HG03571 (cell line): Measurements from ENCODE around the gene COX4I1.

Source experiments
- ATAC-seq: cut with Tn5 transposase; IDR thresholded peaks from one replicate; pipeline ENCODE4 v1.9.1; 2021; ENCODE audit not compliant: unreplicated experiment

COX4I1 gene

GRCh38 chr16:85765767-85766166 lies 33.7 kb upstream of the COX4I1 start:
- ATAC-seq = no peak

DNA sequence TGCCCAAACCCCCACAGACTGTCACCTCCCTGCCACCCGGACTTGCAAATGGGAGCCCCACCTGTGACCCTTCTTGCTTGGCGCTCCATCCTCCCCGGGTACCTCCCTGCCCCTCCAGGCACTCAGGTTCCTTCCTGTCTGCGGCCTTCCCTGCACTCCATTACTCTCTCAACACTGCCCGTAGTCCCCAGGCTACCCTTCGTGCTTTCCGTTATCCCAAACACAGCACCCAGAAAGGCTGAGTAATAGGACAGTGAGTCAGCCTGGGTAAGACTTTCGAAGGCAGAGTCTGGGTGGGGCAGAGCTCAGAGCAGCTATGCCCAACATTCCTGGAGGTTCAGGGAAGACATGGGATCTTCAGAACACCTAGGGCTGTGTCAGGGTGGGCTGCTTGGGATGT lies 32.0 kb upstream of the COX4I1 start:
- ATAC-seq = no peak

DNA sequence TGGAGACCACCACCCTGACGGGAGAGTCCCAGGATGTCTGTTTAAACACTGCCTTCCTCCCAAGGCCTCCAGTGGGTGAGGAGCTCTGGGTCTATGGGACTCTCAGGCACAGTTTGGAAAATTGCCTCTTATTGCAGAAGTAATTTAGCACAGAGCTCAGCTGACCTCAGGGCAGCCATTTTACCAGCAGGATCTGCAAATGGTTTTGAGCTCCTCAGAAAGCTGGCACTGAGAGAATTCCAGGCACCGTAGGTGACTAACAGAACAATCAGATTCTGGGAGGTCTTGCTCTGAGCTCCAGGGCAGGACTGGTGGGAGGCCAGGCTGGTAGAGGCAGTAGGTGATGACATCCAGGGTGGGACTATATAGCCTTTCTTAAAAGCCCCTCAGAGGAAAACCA lies 31.3 kb upstream of the COX4I1 start:
- no peak for ATAC-seq

GRCh38 chr16:85770741-85771140 lies 28.8 kb upstream of the COX4I1 start:
- no peak for ATAC-seq

- no peak for ATAC-seq
Observed at GRCh38 chr16:85773044-85773443, 26.5 kb upstream of the COX4I1 start.

- ATAC-seq = no peak
Observed at GRCh38 chr16:85774136-85774535, 25.4 kb upstream of the COX4I1 start.

GRCh38 chr16:85774811-85775210 lies 24.7 kb upstream of the COX4I1 start:
- no peak for ATAC-seq

- no peak for ATAC-seq
Observed at GRCh38 chr16:85777583-85778310, 21.7 kb upstream of the COX4I1 start.

DNA sequence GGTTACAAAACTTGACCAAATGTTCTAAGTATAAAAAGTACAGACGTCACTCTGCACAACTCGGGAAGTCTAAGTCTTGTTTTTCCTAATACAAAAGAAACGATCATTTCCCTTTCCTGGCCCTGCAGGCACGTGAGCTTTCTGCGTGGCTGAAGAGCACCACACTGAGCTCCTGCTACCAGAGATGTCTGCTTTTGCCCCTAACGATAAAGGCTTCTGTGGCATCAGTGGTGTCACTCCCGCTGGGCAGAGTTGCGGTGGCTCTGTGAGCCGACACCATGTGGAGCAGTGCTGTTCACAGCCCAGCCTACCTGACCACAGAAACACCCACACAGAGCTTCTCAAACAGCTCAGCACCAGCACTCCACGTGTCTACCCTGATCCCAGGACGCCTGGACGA lies 20.6 kb upstream of the COX4I1 start:
- ATAC-seq = no peak

DNA sequence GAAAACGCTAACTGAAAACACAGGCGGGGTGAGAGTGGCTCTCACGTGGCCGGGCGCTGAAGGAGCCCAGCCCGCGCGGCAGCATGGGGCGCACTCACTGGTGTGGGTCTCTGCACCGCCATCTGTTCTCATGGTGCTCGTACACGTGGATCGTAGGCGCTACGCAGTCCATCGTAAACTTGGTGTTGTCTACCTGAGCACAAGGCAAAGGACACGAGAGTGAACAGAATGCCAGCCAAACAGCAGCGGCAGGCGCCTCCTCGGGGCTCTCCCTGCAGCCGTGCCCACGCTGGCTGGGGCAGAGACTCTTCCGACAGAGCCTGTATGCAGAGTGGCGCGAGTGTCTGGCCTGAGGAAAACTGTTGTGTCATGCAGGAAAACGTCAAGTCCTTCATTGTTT lies 19.2 kb upstream of the COX4I1 start:
- ATAC-seq = no peak

DNA sequence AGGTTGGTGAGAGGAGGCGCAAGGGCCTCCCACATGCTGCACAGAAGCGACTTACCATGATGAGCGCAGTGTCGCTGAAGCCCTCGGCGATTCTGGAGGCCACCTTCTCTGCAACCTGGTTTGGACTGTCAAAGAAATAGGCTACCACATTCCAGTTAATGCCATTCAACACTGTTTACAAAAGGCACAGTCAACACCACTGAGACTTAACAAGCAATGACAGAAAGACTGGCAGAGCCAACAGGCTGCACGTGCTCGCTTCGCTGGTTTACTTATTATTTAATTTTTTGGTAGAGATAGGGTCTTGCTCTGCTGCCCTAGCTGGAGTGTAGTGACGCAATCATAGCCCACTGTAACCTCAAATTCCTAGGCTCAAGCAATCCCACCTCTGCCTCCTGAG lies 18.3 kb upstream of the COX4I1 start:
- no peak for ATAC-seq

- ATAC-seq = no peak
Observed at GRCh38 chr16:85781695-85782370, 17.7 kb upstream of the COX4I1 start.

DNA sequence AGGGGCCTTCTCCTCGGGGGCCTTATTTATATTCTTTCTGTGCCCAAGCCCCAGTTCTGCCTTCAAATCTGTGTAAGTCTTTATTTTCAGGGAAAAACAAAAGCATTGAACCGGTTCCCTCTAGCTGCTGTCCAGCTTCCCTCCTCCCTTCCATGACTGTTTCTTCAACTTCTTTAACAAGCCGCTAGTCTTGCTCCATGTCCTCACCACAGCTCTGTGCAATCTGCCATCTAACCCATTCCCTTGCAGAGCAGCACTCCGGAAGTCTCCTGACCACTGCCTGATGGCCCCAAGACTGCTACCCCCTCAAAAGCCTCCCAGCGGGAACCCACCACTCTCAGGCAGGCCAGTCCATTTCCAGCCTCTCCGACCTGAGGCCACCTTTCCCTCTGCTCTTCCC lies 17.0 kb upstream of the COX4I1 start:
- ATAC-seq = no peak

GRCh38 chr16:85783441-85783840 lies 16.1 kb upstream of the COX4I1 start:
- ATAC-seq = no peak

GRCh38 chr16:85784813-85785212 lies 14.7 kb upstream of the COX4I1 start:
- ATAC-seq = no peak

GRCh38 chr16:85785927-85786326 lies 13.6 kb upstream of the COX4I1 start:
- ATAC-seq = no peak

DNA sequence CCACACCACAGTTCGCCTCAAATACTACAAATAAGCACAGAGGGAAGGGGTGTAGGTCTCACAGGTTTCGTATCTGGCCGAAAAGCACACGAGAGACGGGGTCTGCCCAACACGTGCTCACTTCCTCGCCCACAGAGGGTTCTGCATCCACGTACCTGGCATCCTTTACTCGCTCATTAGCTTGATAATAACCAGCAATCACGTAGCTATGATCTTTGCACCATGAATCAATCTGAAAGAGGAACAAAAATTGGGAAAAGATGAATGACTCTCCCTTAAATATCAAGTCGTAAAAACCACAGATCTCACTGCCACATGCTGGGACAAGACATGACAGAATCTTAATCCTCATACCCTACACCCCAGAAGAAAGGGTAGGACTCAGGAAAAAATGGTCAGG lies 10.7 kb upstream of the COX4I1 start:
- ATAC-seq = no peak

GRCh38 chr16:85789773-85790172 lies 9.7 kb upstream of the COX4I1 start:
- ATAC-seq = no peak

DNA sequence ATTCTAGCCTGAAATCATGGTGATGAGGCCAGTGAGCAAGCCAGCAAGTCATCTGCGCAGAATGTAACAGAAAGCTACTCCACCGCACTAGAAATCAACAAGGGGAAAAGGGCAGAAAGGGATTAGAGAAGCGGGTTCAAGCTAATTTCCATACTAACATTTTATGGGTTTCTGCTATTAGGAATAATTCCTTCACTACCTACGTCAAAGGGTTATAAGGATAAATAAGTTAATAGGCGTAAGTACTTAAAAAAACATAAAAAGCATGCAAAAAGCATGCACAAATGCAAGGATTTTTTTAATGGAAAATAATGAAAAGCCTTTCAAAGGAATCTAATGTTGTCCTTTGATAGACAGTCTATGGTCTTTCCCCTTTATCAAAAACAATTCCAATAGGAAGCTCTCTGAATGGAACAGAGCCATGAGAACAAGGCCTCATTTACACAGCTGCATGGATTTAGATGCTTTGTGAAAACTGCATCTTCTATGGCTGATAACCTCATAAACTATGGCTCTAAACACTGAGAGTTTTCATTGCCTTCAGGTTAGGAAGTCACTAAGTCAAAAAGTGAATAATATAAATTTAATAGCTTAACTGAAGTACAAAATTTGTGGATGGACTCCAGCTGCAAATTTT lies 5.7 kb upstream of the COX4I1 start:
- no peak for ATAC-seq

DNA sequence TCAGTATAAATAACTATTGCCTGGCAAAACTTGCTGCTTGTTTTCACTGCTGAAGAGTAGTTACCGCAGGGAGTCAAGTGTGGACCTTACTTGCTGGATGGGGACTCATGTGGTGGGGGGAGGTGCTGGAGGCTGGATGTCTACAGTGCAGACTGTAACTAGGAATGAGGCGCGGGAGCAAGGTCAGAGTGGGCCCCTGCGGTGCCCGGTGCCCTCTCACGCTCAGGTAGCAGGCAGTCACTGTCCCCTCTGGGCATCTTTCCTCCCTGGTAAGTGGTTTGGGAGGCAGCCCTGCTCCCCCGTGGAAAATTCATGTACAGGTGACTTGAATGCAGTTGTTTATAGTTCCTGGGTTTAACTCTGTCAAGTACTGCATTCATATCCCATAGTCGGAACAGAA lies 4.8 kb upstream of the COX4I1 start:
- no peak for ATAC-seq

DNA sequence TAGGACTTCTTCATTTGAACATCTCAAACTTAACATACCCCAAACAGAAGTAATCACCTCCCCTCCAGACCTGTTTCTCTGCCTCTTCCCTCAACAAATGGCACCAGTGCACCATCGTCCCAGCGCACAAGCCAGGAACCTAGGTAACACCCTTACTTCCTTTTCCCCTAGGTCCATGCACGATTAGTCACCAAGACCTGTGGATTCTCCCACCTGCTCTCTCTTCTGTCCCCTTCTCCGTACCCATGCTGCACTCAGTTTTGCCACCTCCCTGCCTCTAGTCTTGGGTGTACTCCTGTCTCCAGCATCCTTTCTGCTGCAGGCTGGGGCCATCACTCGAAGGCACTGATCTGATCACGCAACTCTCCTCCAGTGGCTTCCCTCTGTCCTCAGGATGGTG lies 3.3 kb upstream of the COX4I1 start:
- no peak for ATAC-seq

DNA sequence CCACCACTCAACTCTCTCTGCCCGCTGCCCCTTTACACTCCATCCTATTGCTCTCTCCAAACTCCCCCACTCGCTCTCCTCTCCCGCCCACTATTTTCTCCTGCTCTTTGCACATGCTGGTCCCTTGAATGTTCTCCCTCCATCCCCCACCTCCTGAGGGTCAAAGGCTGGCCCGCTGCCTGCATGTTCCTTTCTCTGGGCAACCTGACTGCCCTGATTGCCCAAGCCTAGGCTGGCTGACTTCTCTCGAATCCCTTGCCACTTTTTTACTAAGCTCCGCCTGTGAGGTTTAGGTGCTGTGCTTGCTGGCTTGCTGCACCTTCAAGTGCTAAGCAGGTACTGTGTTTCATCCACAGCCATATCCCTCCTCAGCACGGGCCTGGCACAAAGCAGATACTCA lies 2.9 kb upstream of the COX4I1 start:
- no peak for ATAC-seq
